IMR-90 (cell line): ENCODE results near the gene OTP. TPM values are rescaled to one million over a fixed set of nuclear protein-coding genes. Genes with fewer than 3 reads are reported as not detected.

Experiments used
- ATAC-seq: fragments of 200-7000 bp; cut with Tn5 transposase; 2 replicates; pipeline ENCODE4 v1.9.1; 2020; ENCODE audit warnings: low read depth, mild to moderate bottlenecking, moderate library complexity
- BruUV-seq: library from RNA; stranded (reverse); fragments of 400-500 nt; replicated peaks from 2 replicates; lab custom pipeline; 2021; lab: Mats Ljungman, UMichigan
- CTCF ChIA-PET: fragments of 300-600 bp; formaldehyde crosslinking; extraction: SDS; loops from one replicate; lab custom pipeline; 2021; ENCODE audit warnings: antibody characterized with exemption; lab: Yijun Ruan, JAX
- POLR2A ChIA-PET: fragments of 300-600 bp; sonication (Branson Sonifier 250); formaldehyde crosslinking; loops from one replicate; lab custom pipeline; 2022; ENCODE audit warnings: antibody characterized with exemption; ENCODE audit not compliant: unreplicated experiment; lab: Charles Lee
- DNase-seq: peaks from one replicate; pipeline ENCODE4 v3.0.0; 2013
- H2AFZ ChIP-seq: replicated peaks from 2 replicates; pipeline ENCODE3; 2013; ENCODE audit warnings: low read length, mild to moderate bottlenecking; ENCODE audit not compliant: poor library complexity
- H2AK5ac ChIP-seq: 2 replicates; pipeline ENCODE4 v1.6.1; 2013; ENCODE audit warnings: low read depth, low read length, inconsistent platforms
- H2AK9ac ChIP-seq: replicated peaks from 2 replicates; pipeline ENCODE3; 2013; ENCODE audit warnings: mild to moderate bottlenecking, low read depth, low read length, moderate library complexity; ENCODE audit not compliant: poor library complexity
- H2BK120ac ChIP-seq: 2 replicates; pipeline ENCODE4 v1.6.1; 2013; ENCODE audit warnings: low read depth, low read length, inconsistent platforms
- H2BK15ac ChIP-seq: 3 replicates; pipeline ENCODE4 v1.6.1; 2013; ENCODE audit warnings: low read depth, low read length, inconsistent platforms
- H2BK20ac ChIP-seq: 2 replicates; pipeline ENCODE4 v1.6.1; 2013; ENCODE audit warnings: low read depth, mild to moderate bottlenecking, inconsistent platforms, low read length, moderate library complexity
- H2BK5ac ChIP-seq: 2 replicates; pipeline ENCODE4 v1.6.1; 2013; ENCODE audit warnings: mild to moderate bottlenecking, low read depth, low read length, inconsistent platforms; ENCODE audit not compliant: poor library complexity, severe bottlenecking
- H3K14ac ChIP-seq: replicated peaks from 2 replicates; pipeline ENCODE4 v1.6.1; 2013; ENCODE audit warnings: low read depth, low read length, inconsistent platforms
- H3K18ac ChIP-seq: 2 replicates; pipeline ENCODE4 v1.6.1; 2013; ENCODE audit warnings: low read depth, low read length, control low read depth
- H3K23ac ChIP-seq: 2 replicates; pipeline ENCODE4 v1.6.1; 2013; ENCODE audit warnings: low read depth, low read length, inconsistent platforms
- H3K27ac ChIP-seq: 2 replicates; pipeline ENCODE4 v1.5.1; 2013; ENCODE audit warnings: mild to moderate bottlenecking, control low read depth, low read length; ENCODE audit not compliant: insufficient read depth
- H3K27me3 ChIP-seq: 2 replicates; pipeline ENCODE4 v1.6.1; 2013; ENCODE audit warnings: low read length; ENCODE audit not compliant: control insufficient read depth, insufficient read depth
- H3K36me3 ChIP-seq: 2 replicates; pipeline ENCODE4 v1.6.1; 2013; ENCODE audit warnings: low read length, mixed read lengths; ENCODE audit not compliant: control insufficient read depth, insufficient read depth
- H3K4ac ChIP-seq: 2 replicates; pipeline ENCODE4 v1.6.1; 2013; ENCODE audit warnings: low read depth, low read length, inconsistent platforms
- H3K4me1 ChIP-seq: 2 replicates; pipeline ENCODE4 v1.6.1; 2013; ENCODE audit warnings: low read length, mixed read lengths; ENCODE audit not compliant: control insufficient read depth, insufficient read depth
- H3K4me2 ChIP-seq: 2 replicates; pipeline ENCODE4 v1.6.1; 2013; ENCODE audit warnings: low read depth, mild to moderate bottlenecking, control low read depth, low read length, moderate library complexity
- H3K4me3 ChIP-seq: 2 replicates; pipeline ENCODE4 v1.5.1; 2013; ENCODE audit warnings: low read depth, mild to moderate bottlenecking, control low read depth, low read length, moderate library complexity; ENCODE audit not compliant: insufficient read depth
- H3K56ac ChIP-seq: 2 replicates; pipeline ENCODE4 v1.6.1; 2013; ENCODE audit warnings: low read length, inconsistent platforms; ENCODE audit not compliant: insufficient read depth; ENCODE audit errors: extremely low read depth
- H3K79me1 ChIP-seq, 2 experiments: 2 replicates each; pipeline ENCODE4 v1.6.1; 2013; ENCODE audit warnings: low read length in 2 of 2, inconsistent platforms in 1 of 2, low read depth in 1 of 2
- H3K9ac ChIP-seq: 2 replicates; pipeline ENCODE4 v1.6.1; 2013; ENCODE audit warnings: low read depth, low read length, control low read depth
- H3K9me1 ChIP-seq: 2 replicates; pipeline ENCODE4 v1.6.1; 2013; ENCODE audit warnings: low read length, inconsistent platforms; ENCODE audit not compliant: insufficient read depth
- H3K9me3 ChIP-seq: 2 replicates; pipeline ENCODE4 v1.6.1; 2013; ENCODE audit warnings: low read length; ENCODE audit not compliant: control insufficient read depth, insufficient read depth
- H4K20me1 ChIP-seq: 2 replicates; pipeline ENCODE4 v1.6.1; 2013; ENCODE audit warnings: low read length, inconsistent platforms; ENCODE audit not compliant: insufficient read depth
- H4K5ac ChIP-seq: 2 replicates; pipeline ENCODE4 v1.6.1; 2013; ENCODE audit warnings: mild to moderate bottlenecking, low read depth, low read length, control low read depth
- H4K8ac ChIP-seq, 2 experiments: 2 replicates each; pipeline ENCODE4 v1.6.1; 2013; ENCODE audit warnings: low read depth in 2 of 2, low read length in 2 of 2, control low read depth in 1 of 2, inconsistent platforms in 1 of 2
- H4K91ac ChIP-seq: 2 replicates; pipeline ENCODE4 v1.6.1; 2013; ENCODE audit warnings: low read depth, low read length, inconsistent platforms; ENCODE audit not compliant: insufficient read depth
- BHLHE40 ChIP-seq: fragments of 150-350 bp; IDR thresholded peaks from 2 replicates; pipeline ENCODE4 v1.6.1; 2016; ENCODE audit warnings: mild to moderate bottlenecking, low read depth, low read length
- CEBPB ChIP-seq: IDR thresholded peaks from 2 replicates; pipeline ENCODE4 v1.6.1; 2012; ENCODE audit warnings: low read depth, low read length, improper control_type of control experiment
- CHD1 ChIP-seq: IDR thresholded peaks from 2 replicates; pipeline ENCODE4 v1.6.1; 2012; ENCODE audit warnings: low read depth, low read length, improper control_type of control experiment
- CTCF ChIP-seq: conservative IDR thresholded peaks from 2 replicates; pipeline ENCODE4 v1.5.1; 2012; ENCODE audit warnings: mild to moderate bottlenecking, low read depth, low read length, improper control_type of control experiment
- ELK1 ChIP-seq: fragments of 150-350 bp; IDR thresholded peaks from 2 replicates; pipeline ENCODE4 v1.6.1; 2016; ENCODE audit warnings: low read depth, mild to moderate bottlenecking, low read length, moderate library complexity, borderline replicate concordance
- FOS ChIP-seq: fragments of 150-350 bp; IDR thresholded peaks from 2 replicates; pipeline ENCODE4 v1.6.1; 2016; ENCODE audit warnings: low read depth, low read length
- MAFK ChIP-seq: IDR thresholded peaks from 2 replicates; pipeline ENCODE4 v1.6.1; 2012; ENCODE audit warnings: low read depth, low read length, improper control_type of control experiment
- MAZ ChIP-seq: IDR thresholded peaks from 2 replicates; pipeline ENCODE4 v1.6.1; 2012; ENCODE audit warnings: low read depth, mild to moderate bottlenecking, low read length, improper control_type of control experiment, moderate library complexity, borderline replicate concordance
- MXI1 ChIP-seq: IDR thresholded peaks from 2 replicates; pipeline ENCODE4 v1.6.1; 2012; ENCODE audit warnings: low read depth, mild to moderate bottlenecking, low read length, moderate library complexity, borderline replicate concordance
- NFE2L2 ChIP-seq: fragments of 150-350 bp; IDR thresholded peaks from 2 replicates; pipeline ENCODE4 v1.6.1; 2016; ENCODE audit warnings: low read depth, mild to moderate bottlenecking, low read length
- POLR2A ChIP-seq: IDR thresholded peaks from 2 replicates; pipeline ENCODE4 v1.6.1; 2012; ENCODE audit warnings: mild to moderate bottlenecking, low read depth, low read length
- RAD21 ChIP-seq: IDR thresholded peaks from 2 replicates; pipeline ENCODE4 v1.6.1; 2012; ENCODE audit warnings: low read length, improper control_type of control experiment
- RCOR1 ChIP-seq: IDR thresholded peaks from 2 replicates; pipeline ENCODE4 v1.6.1; 2012; ENCODE audit warnings: mild to moderate bottlenecking, low read length, improper control_type of control experiment; ENCODE audit not compliant: insufficient replicate concordance
- RFX5 ChIP-seq: IDR thresholded peaks from 2 replicates; pipeline ENCODE4 v1.8.0; 2012; ENCODE audit warnings: low read depth, mild to moderate bottlenecking, low read length, moderate library complexity
- SMC3 ChIP-seq: fragments of 150-350 bp; IDR thresholded peaks from 2 replicates; pipeline ENCODE4 v1.6.1; 2016; ENCODE audit warnings: low read depth, mild to moderate bottlenecking, antibody characterized with exemption, low read length, moderate library complexity
- WGBS, 2 experiments: methylation state at CpG; one replicate each; pipeline versions ENCODE4 v1.1.5 to v1.1.7; 2013; ENCODE audit warnings: missing lambda C conversion rate in 2 of 2; ENCODE audit not compliant: insufficient read length in 1 of 2; ENCODE audit errors: extremely low coverage in 2 of 2; 5-methylcytosine and 5-hydroxymethylcytosine counted together
- dilution Hi-C: fragments of 300-500 bp; cut with HindIII; formaldehyde crosslinking; loops from one replicate; pipeline ENCODE4 v1.14.3; 2018; ENCODE audit warnings: low sequenced_read_pairs; ENCODE audit not compliant: unreplicated experiment
- in situ Hi-C: fragments of 300-500 bp; cut with MboI; formaldehyde crosslinking; loops from 3 replicates; pipeline ENCODE4 v1.14.3; 2019; ENCODE audit warnings: low sequenced_read_pairs, inconsistent platforms, mixed read lengths
- intact Hi-C: fragments of 100-400 bp; cut with micrococcal nuclease; formaldehyde crosslinking; loops from 2 replicates; pipeline ENCODE4 v1.10.0; 2022
- polyA plus RNA-seq, 3 experiments: library from polyadenylated mRNA; depleted of rRNA; stranded (reverse); fragments of >200 nt; gene quantifications; 2 replicates each; pipeline ENCODE4 v1.2.3, GENCODE V29; 2012; ENCODE audit warnings: low replicate concordance in 1 of 3
- total RNA-seq: library from RNA; depleted of rRNA; stranded (reverse); fragments of >200 nt; gene quantifications from 2 replicates; pipeline ENCODE4 v1.2.3, GENCODE V29; 2012

The OTP gene
- total and polyA plus RNA-seq, 2 of the 4 experiments (the other 2 are of a cell fraction), result not detected

GRCh38 chr5:77640589-77641396 is 2.3 kb upstream of the OTP start:
- no peak for ATAC-seq
- H2AK9ac ChIP-seq, result no peak overlapping the region
- no peak overlapping the region for H4K91ac ChIP-seq
- WGBS, 2 experiments, result 7% methylated on average over 3 of the region's 45 CpGs; no CpG with 5 or more reads in 1 of the 2 experiments
- H3K9ac ChIP-seq, result no peak overlapping the region
- POLR2A ChIA-PET, result no interaction called here
- DNase-seq, result no peak
- no peak overlapping the region for H2AK5ac ChIP-seq
- H3K23ac ChIP-seq, result no peak overlapping the region
- H3K18ac ChIP-seq, result no peak overlapping the region
- no peak overlapping the region for H4K5ac ChIP-seq
- no peaks in the 10 kb centered on the region for H3K36me3 ChIP-seq
- intact Hi-C loops (loop anchor here (10.0 kb wide), 1 partner anchor 364 kb away; no protein-coding TSS in a partner anchor), in situ Hi-C loops (no loop called here), dilution Hi-C loops (no loop called here)
- BruUV-seq, result no TSS peak
- H2BK15ac ChIP-seq, result no peak overlapping the region
- H2BK5ac ChIP-seq, result no peak overlapping the region
- H2BK120ac ChIP-seq, result no peak overlapping the region
- H3K56ac ChIP-seq, result no peak overlapping the region
- no peak overlapping the region for H3K14ac ChIP-seq
- H3K79me1 ChIP-seq, result no peaks in the 10 kb centered on the region
- no peak overlapping the region for H2BK20ac ChIP-seq
- CTCF ChIA-PET, result no interaction called here
- H2AFZ ChIP-seq, result peak overlapping the region; percentile 54
- no peak overlapping the region for H3K4me2 ChIP-seq
- no peak overlapping the region for H3K27ac ChIP-seq
- H4K20me1 ChIP-seq, result peaks cover 9% of the 10 kb centered on the region; the same call in 1 of the 2 replicates
- H4K8ac ChIP-seq, result no peak overlapping the region
- no peaks in the 10 kb centered on the region for H3K9me1 ChIP-seq
- H3K4me3 ChIP-seq, result no peak overlapping the region
- H3K9me3 ChIP-seq, result peaks cover 23% of the 10 kb centered on the region
- no peak overlapping the region for H3K4ac ChIP-seq
- H3K27me3 ChIP-seq, result peaks cover 93% of the 10 kb centered on the region
- peaks cover 2% of the 10 kb centered on the region; the same call in 1 of the 2 replicates for H3K4me1 ChIP-seq
- TF ChIP-seq CEBPB (no peak), ELK1 (no peak), CHD1 (no peak), RFX5 (no peak), FOS (no peak), MXI1 (no peak), RAD21 (no peak), BHLHE40 (no peak), SMC3 (no peak), CTCF (no peak), NFE2L2 (no peak), RCOR1 (no peak), MAFK (no peak), MAZ (no peak), POLR2A (no peak)
